Fibroblast of skin of right quadriceps (primary cell): ENCODE results near the gene KIF26B.
"Not testable (repeated sequence)": the region's sequence is repeated elsewhere in the genome, so short reads cannot be mapped to it uniquely, and the experiment has no call there.

Experiments
- DNase-seq: peaks from one replicate; pipeline ENCODE4 v3.0.0-alpha.2; 2013

Gene KIF26B

GRCh38 chr1:245717611-245718010 is 562.8 kb downstream of the KIF26B start:
- no peak for DNase-seq

- no peak for DNase-seq
Observed at GRCh38 chr1:245718123-245718522, 563.3 kb downstream of the KIF26B start.

- DNase-seq, result no peak
Observed at GRCh38 chr1:245718951-245719350, 564.2 kb downstream of the KIF26B start.

GRCh38 chr1:245721488-245721887 is 566.7 kb downstream of the KIF26B start:
- DNase-seq, result no peak

- DNase-seq, result not testable (repeated sequence)
Observed at GRCh38 chr1:245728035-245728434, 573.2 kb downstream of the KIF26B start.

GRCh38 chr1:245730801-245731200 is 576.0 kb downstream of the KIF26B start:
- peak; percentile 28 for DNase-seq

GRCh38 chr1:245740336-245740735 is 585.6 kb downstream of the KIF26B start:
- not testable (repeated sequence) for DNase-seq

GRCh38 chr1:245742896-245743295 is 588.1 kb downstream of the KIF26B start:
- DNase-seq, result peak; percentile 88

GRCh38 chr1:245748240-245748639 is 593.5 kb downstream of the KIF26B start:
- DNase-seq, result peak; percentile 49

- peak; percentile 50 for DNase-seq
Observed at GRCh38 chr1:245748646-245749045, 593.9 kb downstream of the KIF26B start.

GRCh38 chr1:245749053-245749452 is 594.3 kb downstream of the KIF26B start:
- no peak for DNase-seq

- no peak for DNase-seq
Observed at GRCh38 chr1:245750261-245750660, 595.5 kb downstream of the KIF26B start.

- peak; percentile 91 for DNase-seq
Observed at GRCh38 chr1:245751116-245751515, 596.3 kb downstream of the KIF26B start.

- DNase-seq, result peak; percentile 86
Observed at GRCh38 chr1:245751726-245752470, 597.1 kb downstream of the KIF26B start.

- peak; percentile 35 for DNase-seq
Observed at GRCh38 chr1:245752561-245752960, 597.8 kb downstream of the KIF26B start.

- DNase-seq, result no peak
Observed at GRCh38 chr1:245753807-245754206, 599.0 kb downstream of the KIF26B start.

- DNase-seq, result no peak
Observed at GRCh38 chr1:245754463-245754961, 599.7 kb downstream of the KIF26B start.
